ENCODE measurements around the gene KCNMB3. TPM values are rescaled to one million over a fixed set of nuclear protein-coding genes. Genes with fewer than 3 reads are reported as not detected.

The KCNMB3 gene
- total RNA-seq, 1 donor from 2014 or later = 3.8 TPM

- no peaks in the 10 kb centered on the region for H3K9me3 Mint-ChIP-seq (ENCODE audit: unreplicated experiment)
- peaks cover 4% of the 10 kb centered on the region for H3K36me3 Mint-ChIP-seq (ENCODE audit: low read depth, unreplicated experiment)
- no peak for TF ChIP-seq CTCF (IDR thresholded peaks at IDR 0.05; ENCODE audit: unreplicated experiment)
- no peak overlapping the region for H3K27ac Mint-ChIP-seq (ENCODE audit: unreplicated experiment)
- H3K27me3 Mint-ChIP-seq (ENCODE audit: unreplicated experiment) = no peaks in the 10 kb centered on the region
- H3K4me1 Mint-ChIP-seq (ENCODE audit: unreplicated experiment) = peaks cover 3% of the 10 kb centered on the region
- no peak overlapping the region for H3K4me3 Mint-ChIP-seq (ENCODE audit: unreplicated experiment)
- no peak for DNase-seq (ENCODE audit: low spot score)
Measured at GRCh38 chr3:179196098-179196497, 54.8 kb downstream of the KCNMB3 start.

GRCh38 chr3:179194931-179195330 lies 56.0 kb downstream of the KCNMB3 start:
- no peak for DNase-seq (ENCODE audit: low spot score)
- Mint-ChIP-seq H3K4me1 (ENCODE audit: unreplicated experiment) (peaks cover 3% of the 10 kb centered on the region), H3K36me3 (ENCODE audit: low read depth, unreplicated experiment) (no peaks in the 10 kb centered on the region), H3K9me3 (ENCODE audit: unreplicated experiment) (no peaks in the 10 kb centered on the region), H3K4me3 (ENCODE audit: unreplicated experiment) (no peak overlapping the region), H3K27ac (ENCODE audit: unreplicated experiment) (no peak overlapping the region), H3K27me3 (ENCODE audit: unreplicated experiment) (peaks cover 2% of the 10 kb centered on the region)
- no peak for TF ChIP-seq CTCF (IDR thresholded peaks at IDR 0.05; ENCODE audit: unreplicated experiment)

Other genes with a start within 250 kb of the KCNMB3 start
- gene ZMAT3, start 179.3 kb downstream of the KCNMB3 start, total RNA-seq (ENCODE audit: unreplicated experiment) = 44.5 TPM
- 26.7 TPM for gene PIK3CA, start 102.8 kb downstream of the KCNMB3 start, total RNA-seq (ENCODE audit: unreplicated experiment)
- 29.8 TPM for gene ZNF639, start 71.9 kb upstream of the KCNMB3 start, total RNA-seq (ENCODE audit: unreplicated experiment)
- gene MFN1, start 96.6 kb upstream of the KCNMB3 start, total RNA-seq (ENCODE audit: unreplicated experiment) = 30.7 TPM
- gene GNB4, start 200.4 kb upstream of the KCNMB3 start, total RNA-seq (ENCODE audit: unreplicated experiment) = 66.9 TPM